PFSK-1 (cell line): ENCODE measurements around the gene NDUFA5.
A peak's percentile ranks its signal among the peaks of the same experiment; 100 is the strongest.

ENCODE experiments used
- FOXP2 ChIP-seq: optimal IDR thresholded peaks from 2 replicates; pipeline ENCODE3; 2011; ENCODE audit warnings: borderline replicate concordance, control low read depth, inconsistent platforms; ENCODE audit not compliant: insufficient read depth; ENCODE audit errors: extremely low read length, extremely low read depth
- POLR2AphosphoS5 ChIP-seq: IDR thresholded peaks from 2 replicates; pipeline ENCODE4 v1.6.1; 2012; ENCODE audit warnings: low read depth, mild to moderate bottlenecking, control low read depth, low read length, moderate library complexity
- REST ChIP-seq, 2 experiments: IDR thresholded peaks; 2 replicates each; pipeline versions ENCODE4 v1.6.1 to v1.8.0; 2011 to 2012; ENCODE audit warnings: low read depth in 2 of 2, low read length in 2 of 2, control low read depth in 1 of 2, inconsistent platforms in 1 of 2, mild to moderate bottlenecking in 1 of 2, moderate library complexity in 1 of 2; ENCODE audit not compliant: insufficient read depth in 1 of 2
- SIN3A ChIP-seq: IDR thresholded peaks from 2 replicates; pipeline ENCODE4 v1.6.1; 2012; ENCODE audit warnings: mild to moderate bottlenecking, low read length, moderate library complexity, borderline replicate concordance; ENCODE audit not compliant: insufficient read depth
- TAF1 ChIP-seq: IDR thresholded peaks from 2 replicates; pipeline ENCODE4 v1.6.1; 2012; ENCODE audit warnings: low read length, control low read depth, borderline replicate concordance; ENCODE audit not compliant: insufficient read depth

Gene NDUFA5

GRCh38 chr7:123562121-123562520 is 4.5 kb upstream of the NDUFA5 start:
- TF ChIP-seq REST (IDR thresholded peaks at IDR 0.05; ENCODE audit: insufficient read depth in 1 of 2, low read depth in 2 of 2, low read length in 2 of 2), result no peak
- TF ChIP-seq TAF1, result no peak
- no peak for TF ChIP-seq SIN3A
- no peak for TF ChIP-seq POLR2AphosphoS5
- no peak for TF ChIP-seq FOXP2

GRCh38 chr7:123558289-123558874 is 764 bp upstream of the NDUFA5 start:
- no peak for TF ChIP-seq REST (IDR thresholded peaks at IDR 0.05; ENCODE audit: insufficient read depth in 1 of 2, low read depth in 2 of 2, low read length in 2 of 2)
- TF ChIP-seq SIN3A, result no peak
- no peak for TF ChIP-seq TAF1
- no peak for TF ChIP-seq POLR2AphosphoS5
- TF ChIP-seq FOXP2, result no peak

- TF ChIP-seq POLR2AphosphoS5, result no peak
- TF ChIP-seq REST (IDR thresholded peaks at IDR 0.05; ENCODE audit: insufficient read depth in 1 of 2, low read depth in 2 of 2, low read length in 2 of 2), result peak; percentile 46 to 83; a peak in 2 of 4 replicates
- TF ChIP-seq SIN3A, result no peak
- TF ChIP-seq TAF1, result no peak
Measured at GRCh38 chr7:123557016-123557397, 611 bp downstream of the NDUFA5 start.

GRCh38 chr7:123555484-123555883 is 2.1 kb downstream of the NDUFA5 start:
- TF ChIP-seq POLR2AphosphoS5 (no peak), REST (IDR thresholded peaks at IDR 0.05; ENCODE audit: insufficient read depth in 1 of 2, low read depth in 2 of 2, low read length in 2 of 2) (no peak), TAF1 (no peak), SIN3A (no peak), FOXP2 (no peak)

- TF ChIP-seq TAF1 (no peak), SIN3A (no peak), REST (IDR thresholded peaks at IDR 0.05; ENCODE audit: insufficient read depth in 1 of 2, low read depth in 2 of 2, low read length in 2 of 2) (no peak), POLR2AphosphoS5 (no peak), FOXP2 (no peak)
Measured at GRCh38 chr7:123553159-123553558, 4.5 kb downstream of the NDUFA5 start.
